ENCODE measurements around the gene EPHB2.

DNA sequence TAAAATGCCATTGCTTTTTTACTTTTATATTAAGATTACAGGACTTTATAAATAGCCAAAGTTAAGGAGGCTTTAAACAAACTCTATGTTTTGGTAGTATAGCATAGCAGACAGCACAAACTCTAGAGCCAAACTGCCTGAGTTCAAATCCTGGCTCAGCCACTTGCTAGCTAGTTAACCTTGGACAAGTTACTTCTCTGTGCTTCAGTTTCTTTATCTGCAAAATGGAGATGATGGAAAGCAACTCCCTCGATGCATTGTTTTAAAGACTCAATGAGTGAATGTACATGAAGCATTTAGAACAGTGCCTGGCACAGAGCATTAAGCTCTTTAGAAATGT is 36.3 kb upstream of the EPHB2 start:
- no peak for TF ChIP-seq RFX5 (IDR thresholded peaks at IDR 0.05; ENCODE audit: borderline replicate concordance, low read depth, low read length)
- no peak for TF ChIP-seq CEBPB (IDR thresholded peaks at IDR 0.05; ENCODE audit: low read depth, low read length)
- TF ChIP-seq RXRA (IDR thresholded peaks at IDR 0.05; ENCODE audit: insufficient read depth, low read depth, low read length) = no peak
- TF ChIP-seq, protein P1, sequence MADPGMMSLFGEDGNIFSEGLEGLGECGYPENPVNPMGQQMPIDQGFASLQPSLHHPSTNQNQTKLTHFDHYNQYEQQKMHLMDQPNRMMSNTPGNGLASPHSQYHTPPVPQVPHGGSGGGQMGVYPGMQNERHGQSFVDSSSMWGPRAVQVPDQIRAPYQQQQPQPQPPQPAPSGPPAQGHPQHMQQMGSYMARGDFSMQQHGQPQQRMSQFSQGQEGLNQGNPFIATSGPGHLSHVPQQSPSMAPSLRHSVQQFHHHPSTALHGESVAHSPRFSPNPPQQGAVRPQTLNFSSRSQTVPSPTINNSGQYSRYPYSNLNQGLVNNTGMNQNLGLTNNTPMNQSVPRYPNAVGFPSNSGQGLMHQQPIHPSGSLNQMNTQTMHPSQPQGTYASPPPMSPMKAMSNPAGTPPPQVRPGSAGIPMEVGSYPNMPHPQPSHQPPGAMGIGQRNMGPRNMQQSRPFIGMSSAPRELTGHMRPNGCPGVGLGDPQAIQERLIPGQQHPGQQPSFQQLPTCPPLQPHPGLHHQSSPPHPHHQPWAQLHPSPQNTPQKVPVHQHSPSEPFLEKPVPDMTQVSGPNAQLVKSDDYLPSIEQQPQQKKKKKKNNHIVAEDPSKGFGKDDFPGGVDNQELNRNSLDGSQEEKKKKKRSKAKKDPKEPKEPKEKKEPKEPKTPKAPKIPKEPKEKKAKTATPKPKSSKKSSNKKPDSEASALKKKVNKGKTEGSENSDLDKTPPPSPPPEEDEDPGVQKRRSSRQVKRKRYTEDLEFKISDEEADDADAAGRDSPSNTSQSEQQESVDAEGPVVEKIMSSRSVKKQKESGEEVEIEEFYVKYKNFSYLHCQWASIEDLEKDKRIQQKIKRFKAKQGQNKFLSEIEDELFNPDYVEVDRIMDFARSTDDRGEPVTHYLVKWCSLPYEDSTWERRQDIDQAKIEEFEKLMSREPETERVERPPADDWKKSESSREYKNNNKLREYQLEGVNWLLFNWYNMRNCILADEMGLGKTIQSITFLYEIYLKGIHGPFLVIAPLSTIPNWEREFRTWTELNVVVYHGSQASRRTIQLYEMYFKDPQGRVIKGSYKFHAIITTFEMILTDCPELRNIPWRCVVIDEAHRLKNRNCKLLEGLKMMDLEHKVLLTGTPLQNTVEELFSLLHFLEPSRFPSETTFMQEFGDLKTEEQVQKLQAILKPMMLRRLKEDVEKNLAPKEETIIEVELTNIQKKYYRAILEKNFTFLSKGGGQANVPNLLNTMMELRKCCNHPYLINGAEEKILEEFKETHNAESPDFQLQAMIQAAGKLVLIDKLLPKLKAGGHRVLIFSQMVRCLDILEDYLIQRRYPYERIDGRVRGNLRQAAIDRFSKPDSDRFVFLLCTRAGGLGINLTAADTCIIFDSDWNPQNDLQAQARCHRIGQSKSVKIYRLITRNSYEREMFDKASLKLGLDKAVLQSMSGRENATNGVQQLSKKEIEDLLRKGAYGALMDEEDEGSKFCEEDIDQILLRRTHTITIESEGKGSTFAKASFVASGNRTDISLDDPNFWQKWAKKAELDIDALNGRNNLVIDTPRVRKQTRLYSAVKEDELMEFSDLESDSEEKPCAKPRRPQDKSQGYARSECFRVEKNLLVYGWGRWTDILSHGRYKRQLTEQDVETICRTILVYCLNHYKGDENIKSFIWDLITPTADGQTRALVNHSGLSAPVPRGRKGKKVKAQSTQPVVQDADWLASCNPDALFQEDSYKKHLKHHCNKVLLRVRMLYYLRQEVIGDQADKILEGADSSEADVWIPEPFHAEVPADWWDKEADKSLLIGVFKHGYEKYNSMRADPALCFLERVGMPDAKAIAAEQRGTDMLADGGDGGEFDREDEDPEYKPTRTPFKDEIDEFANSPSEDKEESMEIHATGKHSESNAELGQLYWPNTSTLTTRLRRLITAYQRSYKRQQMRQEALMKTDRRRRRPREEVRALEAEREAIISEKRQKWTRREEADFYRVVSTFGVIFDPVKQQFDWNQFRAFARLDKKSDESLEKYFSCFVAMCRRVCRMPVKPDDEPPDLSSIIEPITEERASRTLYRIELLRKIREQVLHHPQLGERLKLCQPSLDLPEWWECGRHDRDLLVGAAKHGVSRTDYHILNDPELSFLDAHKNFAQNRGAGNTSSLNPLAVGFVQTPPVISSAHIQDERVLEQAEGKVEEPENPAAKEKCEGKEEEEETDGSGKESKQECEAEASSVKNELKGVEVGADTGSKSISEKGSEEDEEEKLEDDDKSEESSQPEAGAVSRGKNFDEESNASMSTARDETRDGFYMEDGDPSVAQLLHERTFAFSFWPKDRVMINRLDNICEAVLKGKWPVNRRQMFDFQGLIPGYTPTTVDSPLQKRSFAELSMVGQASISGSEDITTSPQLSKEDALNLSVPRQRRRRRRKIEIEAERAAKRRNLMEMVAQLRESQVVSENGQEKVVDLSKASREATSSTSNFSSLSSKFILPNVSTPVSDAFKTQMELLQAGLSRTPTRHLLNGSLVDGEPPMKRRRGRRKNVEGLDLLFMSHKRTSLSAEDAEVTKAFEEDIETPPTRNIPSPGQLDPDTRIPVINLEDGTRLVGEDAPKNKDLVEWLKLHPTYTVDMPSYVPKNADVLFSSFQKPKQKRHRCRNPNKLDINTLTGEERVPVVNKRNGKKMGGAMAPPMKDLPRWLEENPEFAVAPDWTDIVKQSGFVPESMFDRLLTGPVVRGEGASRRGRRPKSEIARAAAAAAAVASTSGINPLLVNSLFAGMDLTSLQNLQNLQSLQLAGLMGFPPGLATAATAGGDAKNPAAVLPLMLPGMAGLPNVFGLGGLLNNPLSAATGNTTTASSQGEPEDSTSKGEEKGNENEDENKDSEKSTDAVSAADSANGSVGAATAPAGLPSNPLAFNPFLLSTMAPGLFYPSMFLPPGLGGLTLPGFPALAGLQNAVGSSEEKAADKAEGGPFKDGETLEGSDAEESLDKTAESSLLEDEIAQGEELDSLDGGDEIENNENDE (IDR thresholded peaks at IDR 0.05; ENCODE audit: insufficient replicate concordance, low read length) = no peak
- TF ChIP-seq EZH2 (IDR thresholded peaks at IDR 0.05; ENCODE audit: low read depth, low read length, severe bottlenecking) = no peak
- TF ChIP-seq POLR2A (IDR thresholded peaks at IDR 0.05; ENCODE audit: control extremely low read depth in 1 of 2, low read depth in 2 of 2, low read length in 2 of 2) = no peak
- TF ChIP-seq KDM5A (IDR thresholded peaks at IDR 0.05; ENCODE audit: low read length) = no peak
- no peak for TF ChIP-seq GTF2F1 (IDR thresholded peaks at IDR 0.05; ENCODE audit: borderline replicate concordance, low read depth, low read length)
- TF ChIP-seq, protein P2, sequence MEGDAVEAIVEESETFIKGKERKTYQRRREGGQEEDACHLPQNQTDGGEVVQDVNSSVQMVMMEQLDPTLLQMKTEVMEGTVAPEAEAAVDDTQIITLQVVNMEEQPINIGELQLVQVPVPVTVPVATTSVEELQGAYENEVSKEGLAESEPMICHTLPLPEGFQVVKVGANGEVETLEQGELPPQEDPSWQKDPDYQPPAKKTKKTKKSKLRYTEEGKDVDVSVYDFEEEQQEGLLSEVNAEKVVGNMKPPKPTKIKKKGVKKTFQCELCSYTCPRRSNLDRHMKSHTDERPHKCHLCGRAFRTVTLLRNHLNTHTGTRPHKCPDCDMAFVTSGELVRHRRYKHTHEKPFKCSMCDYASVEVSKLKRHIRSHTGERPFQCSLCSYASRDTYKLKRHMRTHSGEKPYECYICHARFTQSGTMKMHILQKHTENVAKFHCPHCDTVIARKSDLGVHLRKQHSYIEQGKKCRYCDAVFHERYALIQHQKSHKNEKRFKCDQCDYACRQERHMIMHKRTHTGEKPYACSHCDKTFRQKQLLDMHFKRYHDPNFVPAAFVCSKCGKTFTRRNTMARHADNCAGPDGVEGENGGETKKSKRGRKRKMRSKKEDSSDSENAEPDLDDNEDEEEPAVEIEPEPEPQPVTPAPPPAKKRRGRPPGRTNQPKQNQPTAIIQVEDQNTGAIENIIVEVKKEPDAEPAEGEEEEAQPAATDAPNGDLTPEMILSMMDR (IDR thresholded peaks at IDR 0.05; ENCODE audit: control extremely low read depth in 1 of 3, insufficient read depth in 1 of 3, low read depth in 1 of 3, low read length in 3 of 3) = no peak
- no peak for TF ChIP-seq EP300 (IDR thresholded peaks at IDR 0.05; ENCODE audit: borderline replicate concordance in 1 of 2, low read depth in 2 of 2, low read length in 2 of 2)
